Vagina (tissue), 2 donors: ENCODE results near the gene RACK1. TPM values are rescaled to one million over a fixed set of nuclear protein-coding genes. Genes with fewer than 3 reads are reported as not detected.
A peak's percentile ranks its signal among the peaks of the same experiment; 100 is the strongest.

Experiments used
- DNase-seq, 2 donors: peaks; one replicate each; pipeline ENCODE4 v3.0.0-alpha.2; 2017; ENCODE audit errors: extremely low spot score in 2 of 2
- H3K27ac ChIP-seq: fragments of 200-600 bp; sonication (generic); one replicate; pipeline ENCODE4 v1.5.1; 2019
- H3K27me3 ChIP-seq: fragments of 200-600 bp; sonication (generic); one replicate; pipeline ENCODE4 v1.5.1; 2019
- H3K36me3 ChIP-seq, 2 donors: fragments of 200-600 bp; sonication (generic); one replicate each; pipeline ENCODE4 v1.5.1; 2017 to 2019
- H3K4me1 ChIP-seq: fragments of 200-600 bp; sonication (generic); one replicate; pipeline ENCODE4 v1.5.1; 2019
- H3K4me3 ChIP-seq, 2 donors: fragments of 200-600 bp; sonication (generic); 1 replicate in 1 of 2; 2 replicates in 1 of 2; pipeline ENCODE4 v1.5.1; 2016 to 2019
- H3K9me3 ChIP-seq: fragments of 200-600 bp; sonication (generic); one replicate; pipeline ENCODE4 v1.5.1; 2019
- CTCF ChIP-seq, 3 experiments: fragments of 450-650 bp in 2 of 3; fragments of 200-600 bp in 1 of 3; sonication (generic) in 1 of 3; IDR thresholded peaks; one replicate each; pipeline ENCODE4 v1.5.1; 2017 to 2019; ENCODE audit warnings: antibody characterized with exemption in 3 of 3, mild to moderate bottlenecking in 2 of 3, moderate library complexity in 2 of 3
- POLR2A ChIP-seq, 2 donors: fragments of 450-650 bp; IDR thresholded peaks; one replicate each; pipeline ENCODE4 v1.6.1; 2017; ENCODE audit warnings: antibody characterized with exemption in 2 of 2, mild to moderate bottlenecking in 2 of 2, moderate library complexity in 2 of 2
- POLR2AphosphoS5 ChIP-seq, 2 donors: sonication (generic); formaldehyde crosslinking; IDR thresholded peaks; one replicate each; pipeline ENCODE4 v1.9.0; 2017; ENCODE audit warnings: antibody characterized with exemption in 2 of 2, mild to moderate bottlenecking in 2 of 2, low read depth in 1 of 2; ENCODE audit not compliant: insufficient read depth in 1 of 2
- intact Hi-C: fragments of 100-400 bp; cut with DNase I; formaldehyde crosslinking; loops from one replicate; pipeline ENCODE4 v1.15.1; 2023
- total RNA-seq: library from RNA; depleted of rRNA; stranded (reverse); fragments of >200 nt; gene quantifications from one replicate; pipeline ENCODE4 v1.2.3, GENCODE V29; 2016

Gene RACK1
- total RNA-seq, 1 donor from 2014 or later: 3,043 TPM

DNA sequence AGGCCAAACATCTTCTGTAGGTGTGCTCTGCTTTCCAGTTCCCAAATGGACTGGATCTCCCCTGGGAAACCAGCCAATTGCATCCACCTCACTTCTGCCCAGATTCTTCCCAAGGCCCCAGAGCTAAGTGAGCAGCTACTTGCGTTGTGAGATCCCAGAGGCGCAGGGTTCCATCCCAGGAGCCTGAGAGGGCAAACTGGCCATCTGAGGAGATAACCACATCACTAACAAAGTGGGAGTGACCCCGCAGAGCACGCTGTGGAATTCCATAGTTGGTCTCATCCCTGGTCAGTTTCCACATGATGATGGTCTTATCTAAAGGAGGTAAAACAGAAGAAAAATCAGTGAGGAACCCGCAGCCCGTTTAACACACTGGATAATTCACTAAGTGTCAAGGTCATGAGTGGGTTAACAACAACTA is 1.7 kb downstream of the RACK1 start:
- DNase-seq: no peak
- intact Hi-C loops: loop anchor here (10.0 kb wide), 1 partner anchor 407 kb away; no protein-coding TSS in a partner anchor
- Histone ChIP-seq H3K27ac (peak overlapping the region; percentile 95), H3K36me3 (peaks cover 6 to 52% of the 10 kb centered on the region in 2 donors), H3K4me1 (peaks cover 53% of the 10 kb centered on the region), H3K27me3 (no peaks in the 10 kb centered on the region), H3K4me3 (peak overlapping the region; percentile 78 to 83), H3K9me3 (no peaks in the 10 kb centered on the region)
- TF ChIP-seq CTCF (IDR thresholded peaks at IDR 0.05) (no peak), POLR2A (IDR thresholded peaks at IDR 0.05) (no peak), POLR2AphosphoS5 (IDR thresholded peaks at IDR 0.05; ENCODE audit: insufficient read depth in 1 of 2, low read depth in 1 of 2) (no peak)

DNA sequence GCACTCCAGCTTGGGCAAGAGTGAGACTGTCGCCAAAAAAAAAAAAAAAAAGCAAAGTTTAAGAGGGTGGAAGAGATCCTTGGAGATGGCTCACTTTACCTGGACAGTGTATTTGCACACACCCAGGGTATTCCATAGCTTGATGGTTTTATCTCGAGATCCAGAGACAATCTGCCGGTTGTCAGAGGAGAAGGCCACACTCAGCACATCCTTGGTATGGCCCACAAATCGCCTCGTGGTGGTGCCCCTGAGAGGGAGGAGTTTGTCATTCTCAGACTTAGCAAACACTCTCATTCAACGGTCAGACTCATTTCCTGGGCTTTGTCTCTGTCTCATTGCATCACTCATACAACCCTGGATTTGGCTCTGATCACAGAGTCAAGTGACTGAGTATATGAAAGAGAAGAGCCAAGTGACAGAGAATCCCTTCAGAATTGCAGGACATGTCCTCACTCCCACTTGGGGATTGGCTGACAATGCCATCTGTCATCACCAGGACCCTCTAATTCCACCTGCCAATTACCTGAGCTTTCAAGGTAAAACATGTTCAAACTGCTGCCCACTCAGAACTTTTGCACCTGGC is 2.2 kb downstream of the RACK1 start:
- no peak for DNase-seq
- intact Hi-C loops: loop anchor here (10.0 kb wide), 1 partner anchor 407 kb away; no protein-coding TSS in a partner anchor
- H3K4me1 ChIP-seq: peaks cover 53% of the 10 kb centered on the region
- peak overlapping the region; percentile 5 to 78 for H3K4me3 ChIP-seq
- H3K27ac ChIP-seq: peak overlapping the region; percentile 95
- TF ChIP-seq CTCF (IDR thresholded peaks at IDR 0.05): no peak
- no peak for TF ChIP-seq POLR2A (IDR thresholded peaks at IDR 0.05)
- TF ChIP-seq POLR2AphosphoS5 (IDR thresholded peaks at IDR 0.05; ENCODE audit: insufficient read depth in 1 of 2, low read depth in 1 of 2): no peak
- H3K36me3 ChIP-seq: peaks cover 6 to 58% of the 10 kb centered on the region in 2 donors
- no peaks in the 10 kb centered on the region for H3K9me3 ChIP-seq
- no peaks in the 10 kb centered on the region for H3K27me3 ChIP-seq

- peaks cover 34% of the 10 kb centered on the region for H3K4me1 ChIP-seq
- DNase-seq: no peak
- intact Hi-C loops: no loop called here
- no peaks in the 10 kb centered on the region for H3K27me3 ChIP-seq
- H3K4me3 ChIP-seq: no peak overlapping the region
- H3K36me3 ChIP-seq: peaks cover 6 to 80% of the 10 kb centered on the region in 2 donors
- TF ChIP-seq POLR2AphosphoS5 (IDR thresholded peaks at IDR 0.05; ENCODE audit: insufficient read depth in 1 of 2, low read depth in 1 of 2) (no peak), POLR2A (IDR thresholded peaks at IDR 0.05) (no peak), CTCF (IDR thresholded peaks at IDR 0.05) (no peak)
- H3K9me3 ChIP-seq: no peaks in the 10 kb centered on the region
- no peak overlapping the region for H3K27ac ChIP-seq
Measured at GRCh38 chr5:181239062-181239663, 4.5 kb downstream of the RACK1 start.

GRCh38 chr5:181237729-181238385 is 5.8 kb downstream of the RACK1 start:
- no peak for TF ChIP-seq POLR2AphosphoS5 (IDR thresholded peaks at IDR 0.05; ENCODE audit: insufficient read depth in 1 of 2, low read depth in 1 of 2)
- TF ChIP-seq POLR2A (IDR thresholded peaks at IDR 0.05): no peak
- no peak for TF ChIP-seq CTCF (IDR thresholded peaks at IDR 0.05)
- H3K36me3 ChIP-seq: peaks cover 6 to 90% of the 10 kb centered on the region in 2 donors
- intact Hi-C loops: no loop called here
- H3K4me1 ChIP-seq: peaks cover 30% of the 10 kb centered on the region
- H3K27me3 ChIP-seq: no peaks in the 10 kb centered on the region
- no peaks in the 10 kb centered on the region for H3K9me3 ChIP-seq
- no peak overlapping the region for H3K27ac ChIP-seq
- no peak overlapping the region for H3K4me3 ChIP-seq
- DNase-seq: no peak
